Neural cell (in vitro differentiated cells): ENCODE data around the gene SLC36A1. TPM values are rescaled to one million over a fixed set of nuclear protein-coding genes. Genes with fewer than 3 reads are reported as not detected.

Experiments
- H2AFZ ChIP-seq: fragments of 200-600, 300-800 bp; sonication (generic), shearing (Covaris generic); 2 replicates; pipeline ENCODE4 v1.6.0; 2014; ENCODE audit warnings: low read depth, mild to moderate bottlenecking, antibody characterized with exemption, low read length, moderate library complexity
- H3F3A ChIP-seq: fragments of 200-600 bp; shearing (Covaris generic); 2 replicates; pipeline ENCODE4 v1.6.1; 2016; ENCODE audit warnings: mild to moderate bottlenecking, moderate library complexity, mixed read lengths, antibody characterized with exemption, low read length; ENCODE audit not compliant: insufficient read depth, poor library complexity, severe bottlenecking
- H3K27ac ChIP-seq: fragments of 200-600, 300-800 bp; sonication (generic), shearing (Covaris generic); 2 replicates; pipeline ENCODE4 v1.5.1; 2014; ENCODE audit warnings: mild to moderate bottlenecking, low read length, moderate library complexity
- H3K27me3 ChIP-seq: fragments of 300-800, 200-600 bp; sonication (generic), shearing (Covaris generic); 2 replicates; pipeline ENCODE4 v1.6.0; 2014; ENCODE audit warnings: mild to moderate bottlenecking, low read depth, low read length, moderate library complexity; ENCODE audit not compliant: insufficient read depth
- H3K36me3 ChIP-seq: fragments of 300-800, 200-600 bp; sonication (generic), shearing (Covaris generic); 2 replicates; pipeline ENCODE4 v1.5.1; 2014; ENCODE audit warnings: mild to moderate bottlenecking, antibody characterized with exemption, low read length, moderate library complexity; ENCODE audit not compliant: insufficient read depth
- H3K4me2 ChIP-seq: fragments of 300-800, 200-600 bp; sonication (generic), shearing (Covaris generic); 2 replicates; pipeline ENCODE4 v1.6.0; 2014; ENCODE audit warnings: mild to moderate bottlenecking, low read length
- H3K4me3 ChIP-seq: fragments of 300-800, 200-600 bp; sonication (generic), shearing (Covaris generic); 2 replicates; pipeline ENCODE4 v1.5.1; 2014; ENCODE audit warnings: mild to moderate bottlenecking, low read length, moderate library complexity
- H3K79me2 ChIP-seq: fragments of 200-600 bp; shearing (Covaris generic); replicated peaks from 2 replicates; pipeline ENCODE4 v1.6.0; 2014; ENCODE audit warnings: mild to moderate bottlenecking, low read length, moderate library complexity; ENCODE audit not compliant: insufficient read depth
- H3K9ac ChIP-seq: fragments of 300-800, 200-600 bp; sonication (generic), shearing (Covaris generic); 2 replicates; pipeline ENCODE4 v1.6.1; 2016; ENCODE audit warnings: mild to moderate bottlenecking, low read length, mixed read lengths
- H3K9me2 ChIP-seq: fragments of 200-600 bp; shearing (Covaris generic); 2 replicates; pipeline ENCODE4 v1.6.1; 2016; ENCODE audit warnings: mild to moderate bottlenecking, low read length, mixed read lengths; ENCODE audit not compliant: insufficient read depth
- H3K9me3 ChIP-seq: fragments of 200-600, 300-800 bp; sonication (generic), shearing (Covaris generic); 2 replicates; pipeline ENCODE4 v1.6.1; 2016; ENCODE audit warnings: mild to moderate bottlenecking, mixed run types, low read length, moderate library complexity, mixed read lengths
- H4K20me1 ChIP-seq: fragments of 200-600 bp; shearing (Covaris generic); 2 replicates; pipeline ENCODE4 v1.6.1; 2016; ENCODE audit warnings: mild to moderate bottlenecking, mixed run types; ENCODE audit not compliant: insufficient read depth
- EP300 ChIP-seq: fragments of 450-650 bp; conservative IDR thresholded peaks from 2 replicates; pipeline ENCODE4 v1.6.1; 2014; ENCODE audit warnings: antibody characterized with exemption, mild to moderate bottlenecking, moderate library complexity; ENCODE audit not compliant: poor library complexity, severe bottlenecking
- EZH2 ChIP-seq: fragments of 200-600, 300-800 bp; shearing (Covaris generic), sonication (generic); IDR thresholded peaks from 2 replicates; pipeline ENCODE4 v1.6.1; 2014; ENCODE audit warnings: antibody characterized with exemption, low read length, borderline replicate concordance, mild to moderate bottlenecking; ENCODE audit not compliant: insufficient read depth, poor library complexity, severe bottlenecking
- MXI1 ChIP-seq: fragments of 450-650 bp; conservative IDR thresholded peaks from 2 replicates; pipeline ENCODE4 v1.6.1; 2014; ENCODE audit warnings: antibody characterized with exemption, mild to moderate bottlenecking; ENCODE audit not compliant: poor library complexity, severe bottlenecking
- POLR2AphosphoS5 ChIP-seq: IDR thresholded peaks from 2 replicates; pipeline ENCODE4 v1.6.1; 2012
- RAD21 ChIP-seq: fragments of 450-650 bp; conservative IDR thresholded peaks from 2 replicates; pipeline ENCODE4 v1.6.1; 2014; ENCODE audit warnings: antibody characterized with exemption, mild to moderate bottlenecking, moderate library complexity
- SMC3 ChIP-seq: fragments of 450-650 bp; conservative IDR thresholded peaks from 2 replicates; pipeline ENCODE4 v1.6.1; 2014; ENCODE audit warnings: antibody characterized with exemption, mild to moderate bottlenecking, moderate library complexity; ENCODE audit not compliant: poor library complexity
- TAF1 ChIP-seq: IDR thresholded peaks from 2 replicates; pipeline ENCODE4 v1.6.1; 2012; ENCODE audit warnings: low read depth
- polyA plus RNA-seq: library from polyadenylated mRNA; depleted of rRNA; stranded (reverse); fragments of >200 nt; gene quantifications from 2 replicates; pipeline ENCODE4 v1.2.3, GENCODE V29; 2014
- TF ChIP-seq, protein P1 (sequence below): fragments of 450-650 bp; IDR thresholded peaks from 2 replicates; pipeline ENCODE4 v1.5.1; 2014; ENCODE audit warnings: antibody characterized with exemption, mild to moderate bottlenecking, moderate library complexity; ENCODE audit not compliant: poor library complexity, severe bottlenecking
- TF ChIP-seq, protein P2 (sequence below): IDR thresholded peaks from 2 replicates; pipeline ENCODE4 v1.6.1; 2012; ENCODE audit warnings: borderline replicate concordance

The SLC36A1 gene
- polyA plus RNA-seq, 1 donor from 2014 or later = 5.3 TPM

DNA sequence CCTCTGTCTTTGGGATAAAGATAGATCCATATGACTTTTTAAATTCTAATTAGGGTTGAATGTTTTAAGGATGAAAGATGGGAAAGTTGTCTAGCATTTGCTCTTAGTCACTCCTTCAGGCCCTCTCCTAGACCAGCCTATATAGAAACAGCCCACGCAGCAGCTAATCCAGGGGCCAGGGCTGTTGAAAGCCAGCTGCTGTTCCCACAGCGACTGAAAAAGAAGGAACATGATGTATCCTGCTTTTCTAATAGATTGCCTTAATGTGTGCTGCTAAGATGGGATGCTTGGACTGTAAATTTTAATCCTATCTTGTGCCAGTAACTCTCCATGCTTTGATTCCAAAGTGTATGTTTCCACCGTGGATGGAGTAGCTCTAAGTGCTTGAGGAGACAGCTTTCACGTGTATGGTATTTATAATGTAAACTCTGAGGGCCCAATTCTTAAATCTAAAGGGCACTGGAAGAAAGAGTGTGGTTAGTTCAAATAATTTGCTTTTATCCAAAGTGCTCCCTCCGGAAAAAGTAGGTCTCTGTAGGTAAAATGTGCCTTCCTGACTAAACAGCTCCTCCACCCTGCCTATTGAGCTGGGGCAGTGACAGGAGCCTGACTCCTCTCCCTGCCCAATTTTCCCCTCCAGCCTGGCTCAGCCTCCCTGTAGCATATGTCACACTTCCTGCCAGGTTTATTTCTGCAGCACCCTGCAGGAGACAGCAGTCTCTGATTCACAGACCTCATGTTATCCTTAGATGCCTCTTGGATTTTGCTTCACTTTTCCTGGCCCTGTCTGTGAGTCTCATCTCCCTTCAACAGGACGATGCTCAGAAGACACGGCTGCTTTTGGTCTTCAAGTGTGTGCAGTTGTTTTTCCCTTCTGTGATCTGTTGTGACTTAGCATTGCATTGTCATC, 33.2 kb downstream of the SLC36A1 start:
- no peaks in the 10 kb centered on the region for H3K79me2 ChIP-seq
- H2AFZ ChIP-seq = no peak overlapping the region
- no peaks in the 10 kb centered on the region for H3K9me3 ChIP-seq
- H4K20me1 ChIP-seq = no peaks in the 10 kb centered on the region
- no peaks in the 10 kb centered on the region for H3F3A ChIP-seq
- H3K4me2 ChIP-seq = no peak overlapping the region
- H3K4me3 ChIP-seq = no peak overlapping the region
- no peaks in the 10 kb centered on the region for H3K9me2 ChIP-seq
- H3K36me3 ChIP-seq = no peaks in the 10 kb centered on the region
- TF ChIP-seq EP300 = no peak
- peak; percentile 11 for TF ChIP-seq POLR2AphosphoS5
- H3K27me3 ChIP-seq = no peaks in the 10 kb centered on the region
- no peak overlapping the region for H3K27ac ChIP-seq
- H3K9ac ChIP-seq = no peak overlapping the region

DNA sequence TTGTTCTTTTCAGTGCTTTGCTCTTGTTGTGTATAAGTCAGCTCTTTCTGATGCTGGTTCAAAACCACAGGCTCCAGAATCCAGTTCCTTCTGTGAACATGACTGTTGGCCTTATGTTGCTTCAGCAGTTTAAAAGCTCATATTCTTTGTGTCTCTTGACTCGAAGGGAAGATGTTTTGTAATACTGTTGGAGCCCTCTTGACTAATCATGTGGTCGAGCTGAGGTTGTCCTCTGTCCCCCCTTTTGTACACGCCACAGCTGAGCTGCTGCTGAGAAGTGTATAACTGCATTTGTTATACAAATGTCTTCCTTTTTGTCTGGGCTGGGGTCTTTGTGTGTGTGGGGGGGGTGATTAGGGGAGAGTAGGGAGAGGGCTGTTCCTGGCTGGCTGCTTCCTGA, 35.8 kb downstream of the SLC36A1 start:
- no peaks in the 10 kb centered on the region for H3K79me2 ChIP-seq
- H3K4me3 ChIP-seq = no peak overlapping the region
- no peak overlapping the region for H3K27ac ChIP-seq
- no peaks in the 10 kb centered on the region for H4K20me1 ChIP-seq
- TF ChIP-seq EP300 (no peak), EZH2 (no peak), RAD21 (no peak), MXI1 (no peak), TAF1 (no peak), SMC3 (no peak), POLR2AphosphoS5 (no peak)
- TF ChIP-seq, protein P1, sequence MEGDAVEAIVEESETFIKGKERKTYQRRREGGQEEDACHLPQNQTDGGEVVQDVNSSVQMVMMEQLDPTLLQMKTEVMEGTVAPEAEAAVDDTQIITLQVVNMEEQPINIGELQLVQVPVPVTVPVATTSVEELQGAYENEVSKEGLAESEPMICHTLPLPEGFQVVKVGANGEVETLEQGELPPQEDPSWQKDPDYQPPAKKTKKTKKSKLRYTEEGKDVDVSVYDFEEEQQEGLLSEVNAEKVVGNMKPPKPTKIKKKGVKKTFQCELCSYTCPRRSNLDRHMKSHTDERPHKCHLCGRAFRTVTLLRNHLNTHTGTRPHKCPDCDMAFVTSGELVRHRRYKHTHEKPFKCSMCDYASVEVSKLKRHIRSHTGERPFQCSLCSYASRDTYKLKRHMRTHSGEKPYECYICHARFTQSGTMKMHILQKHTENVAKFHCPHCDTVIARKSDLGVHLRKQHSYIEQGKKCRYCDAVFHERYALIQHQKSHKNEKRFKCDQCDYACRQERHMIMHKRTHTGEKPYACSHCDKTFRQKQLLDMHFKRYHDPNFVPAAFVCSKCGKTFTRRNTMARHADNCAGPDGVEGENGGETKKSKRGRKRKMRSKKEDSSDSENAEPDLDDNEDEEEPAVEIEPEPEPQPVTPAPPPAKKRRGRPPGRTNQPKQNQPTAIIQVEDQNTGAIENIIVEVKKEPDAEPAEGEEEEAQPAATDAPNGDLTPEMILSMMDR = no peak
- TF ChIP-seq, protein P2, sequence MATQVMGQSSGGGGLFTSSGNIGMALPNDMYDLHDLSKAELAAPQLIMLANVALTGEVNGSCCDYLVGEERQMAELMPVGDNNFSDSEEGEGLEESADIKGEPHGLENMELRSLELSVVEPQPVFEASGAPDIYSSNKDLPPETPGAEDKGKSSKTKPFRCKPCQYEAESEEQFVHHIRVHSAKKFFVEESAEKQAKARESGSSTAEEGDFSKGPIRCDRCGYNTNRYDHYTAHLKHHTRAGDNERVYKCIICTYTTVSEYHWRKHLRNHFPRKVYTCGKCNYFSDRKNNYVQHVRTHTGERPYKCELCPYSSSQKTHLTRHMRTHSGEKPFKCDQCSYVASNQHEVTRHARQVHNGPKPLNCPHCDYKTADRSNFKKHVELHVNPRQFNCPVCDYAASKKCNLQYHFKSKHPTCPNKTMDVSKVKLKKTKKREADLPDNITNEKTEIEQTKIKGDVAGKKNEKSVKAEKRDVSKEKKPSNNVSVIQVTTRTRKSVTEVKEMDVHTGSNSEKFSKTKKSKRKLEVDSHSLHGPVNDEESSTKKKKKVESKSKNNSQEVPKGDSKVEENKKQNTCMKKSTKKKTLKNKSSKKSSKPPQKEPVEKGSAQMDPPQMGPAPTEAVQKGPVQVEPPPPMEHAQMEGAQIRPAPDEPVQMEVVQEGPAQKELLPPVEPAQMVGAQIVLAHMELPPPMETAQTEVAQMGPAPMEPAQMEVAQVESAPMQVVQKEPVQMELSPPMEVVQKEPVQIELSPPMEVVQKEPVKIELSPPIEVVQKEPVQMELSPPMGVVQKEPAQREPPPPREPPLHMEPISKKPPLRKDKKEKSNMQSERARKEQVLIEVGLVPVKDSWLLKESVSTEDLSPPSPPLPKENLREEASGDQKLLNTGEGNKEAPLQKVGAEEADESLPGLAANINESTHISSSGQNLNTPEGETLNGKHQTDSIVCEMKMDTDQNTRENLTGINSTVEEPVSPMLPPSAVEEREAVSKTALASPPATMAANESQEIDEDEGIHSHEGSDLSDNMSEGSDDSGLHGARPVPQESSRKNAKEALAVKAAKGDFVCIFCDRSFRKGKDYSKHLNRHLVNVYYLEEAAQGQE = no peak
- no peaks in the 10 kb centered on the region for H3F3A ChIP-seq
- H3K36me3 ChIP-seq = no peaks in the 10 kb centered on the region
- H3K9me3 ChIP-seq = no peaks in the 10 kb centered on the region
- H3K27me3 ChIP-seq = no peaks in the 10 kb centered on the region
- H3K9ac ChIP-seq = no peak overlapping the region
- no peaks in the 10 kb centered on the region for H3K9me2 ChIP-seq
- no peak overlapping the region for H2AFZ ChIP-seq
- no peak overlapping the region for H3K4me2 ChIP-seq
